Esophagus squamous epithelium (tissue), 4 donors: ENCODE data around the gene ATP23.

ENCODE experiments used
- POLR2A ChIP-seq, 4 donors: fragments of 450-650 bp; IDR thresholded peaks; one replicate each; pipeline ENCODE4 v1.6.1; 2017; ENCODE audit warnings: antibody characterized with exemption in 4 of 4, mild to moderate bottlenecking in 4 of 4, moderate library complexity in 3 of 4
- TF ChIP-seq, protein P1 (sequence below), 6 experiments: fragments of 450-650 bp in 4 of 6; fragments of 200-600 bp in 2 of 6; sonication (generic) in 2 of 6; IDR thresholded peaks; one replicate each; pipeline ENCODE4 v1.5.1; 2016 to 2019; ENCODE audit warnings: antibody characterized with exemption in 6 of 6, mild to moderate bottlenecking in 4 of 6, moderate library complexity in 4 of 6

DNA sequence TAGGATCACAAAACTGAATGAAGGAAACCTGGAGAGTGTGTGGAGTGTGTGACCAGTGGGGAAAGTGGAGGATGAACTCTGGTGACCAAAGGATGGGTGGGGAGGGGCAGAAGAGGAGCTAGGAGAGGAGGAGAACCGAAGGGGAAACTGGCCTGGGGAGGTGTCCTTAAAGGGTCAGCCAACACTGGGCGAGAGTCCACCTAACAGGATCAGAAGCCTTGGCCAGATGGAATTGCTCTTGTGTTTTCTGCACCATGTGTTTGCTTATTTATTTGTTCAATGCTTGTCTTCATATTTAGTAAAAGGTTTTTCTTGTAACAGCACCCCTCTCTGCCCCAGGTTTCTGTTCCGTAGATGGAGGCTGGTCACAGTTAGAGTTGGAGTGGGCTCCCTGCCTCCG, 34.5 kb upstream of the ATP23 start:
- TF ChIP-seq, protein P1, sequence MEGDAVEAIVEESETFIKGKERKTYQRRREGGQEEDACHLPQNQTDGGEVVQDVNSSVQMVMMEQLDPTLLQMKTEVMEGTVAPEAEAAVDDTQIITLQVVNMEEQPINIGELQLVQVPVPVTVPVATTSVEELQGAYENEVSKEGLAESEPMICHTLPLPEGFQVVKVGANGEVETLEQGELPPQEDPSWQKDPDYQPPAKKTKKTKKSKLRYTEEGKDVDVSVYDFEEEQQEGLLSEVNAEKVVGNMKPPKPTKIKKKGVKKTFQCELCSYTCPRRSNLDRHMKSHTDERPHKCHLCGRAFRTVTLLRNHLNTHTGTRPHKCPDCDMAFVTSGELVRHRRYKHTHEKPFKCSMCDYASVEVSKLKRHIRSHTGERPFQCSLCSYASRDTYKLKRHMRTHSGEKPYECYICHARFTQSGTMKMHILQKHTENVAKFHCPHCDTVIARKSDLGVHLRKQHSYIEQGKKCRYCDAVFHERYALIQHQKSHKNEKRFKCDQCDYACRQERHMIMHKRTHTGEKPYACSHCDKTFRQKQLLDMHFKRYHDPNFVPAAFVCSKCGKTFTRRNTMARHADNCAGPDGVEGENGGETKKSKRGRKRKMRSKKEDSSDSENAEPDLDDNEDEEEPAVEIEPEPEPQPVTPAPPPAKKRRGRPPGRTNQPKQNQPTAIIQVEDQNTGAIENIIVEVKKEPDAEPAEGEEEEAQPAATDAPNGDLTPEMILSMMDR (IDR thresholded peaks at IDR 0.05): no peak
- TF ChIP-seq POLR2A (IDR thresholded peaks at IDR 0.05): no peak
